ENCODE results near the gene PAX1.

Gene PAX1

GRCh38 chr20:21705575-21706260 lies at the start of gene PAX1:
Gene PAX1, plus strand, starts transcription at chr20:21705664. Its CDS starts 49 bp downstream, at chr20:21705713.
- no peak within 1 kb of the TSS for H3K4me3 ChIP-seq (ENCODE audit: low read depth in 1 of 2, low read length in 1 of 2)
- H3K36me3 ChIP-seq = no peaks in the 10 kb centered on the region
- TF ChIP-seq, protein P1, sequence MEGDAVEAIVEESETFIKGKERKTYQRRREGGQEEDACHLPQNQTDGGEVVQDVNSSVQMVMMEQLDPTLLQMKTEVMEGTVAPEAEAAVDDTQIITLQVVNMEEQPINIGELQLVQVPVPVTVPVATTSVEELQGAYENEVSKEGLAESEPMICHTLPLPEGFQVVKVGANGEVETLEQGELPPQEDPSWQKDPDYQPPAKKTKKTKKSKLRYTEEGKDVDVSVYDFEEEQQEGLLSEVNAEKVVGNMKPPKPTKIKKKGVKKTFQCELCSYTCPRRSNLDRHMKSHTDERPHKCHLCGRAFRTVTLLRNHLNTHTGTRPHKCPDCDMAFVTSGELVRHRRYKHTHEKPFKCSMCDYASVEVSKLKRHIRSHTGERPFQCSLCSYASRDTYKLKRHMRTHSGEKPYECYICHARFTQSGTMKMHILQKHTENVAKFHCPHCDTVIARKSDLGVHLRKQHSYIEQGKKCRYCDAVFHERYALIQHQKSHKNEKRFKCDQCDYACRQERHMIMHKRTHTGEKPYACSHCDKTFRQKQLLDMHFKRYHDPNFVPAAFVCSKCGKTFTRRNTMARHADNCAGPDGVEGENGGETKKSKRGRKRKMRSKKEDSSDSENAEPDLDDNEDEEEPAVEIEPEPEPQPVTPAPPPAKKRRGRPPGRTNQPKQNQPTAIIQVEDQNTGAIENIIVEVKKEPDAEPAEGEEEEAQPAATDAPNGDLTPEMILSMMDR (IDR thresholded peaks at IDR 0.05) = no peak
- no peaks in the 10 kb centered on the region for H3K4me1 ChIP-seq (ENCODE audit: control insufficient read depth in 1 of 2, insufficient read depth in 1 of 2, low read depth in 1 of 2, low read length in 1 of 2)
- H3K27ac ChIP-seq = no peak within 1 kb of the TSS
- H3K27me3 ChIP-seq = peaks cover 100% of the 10 kb centered on the region
- no peaks in the 10 kb centered on the region for H3K9me3 ChIP-seq

DNA sequence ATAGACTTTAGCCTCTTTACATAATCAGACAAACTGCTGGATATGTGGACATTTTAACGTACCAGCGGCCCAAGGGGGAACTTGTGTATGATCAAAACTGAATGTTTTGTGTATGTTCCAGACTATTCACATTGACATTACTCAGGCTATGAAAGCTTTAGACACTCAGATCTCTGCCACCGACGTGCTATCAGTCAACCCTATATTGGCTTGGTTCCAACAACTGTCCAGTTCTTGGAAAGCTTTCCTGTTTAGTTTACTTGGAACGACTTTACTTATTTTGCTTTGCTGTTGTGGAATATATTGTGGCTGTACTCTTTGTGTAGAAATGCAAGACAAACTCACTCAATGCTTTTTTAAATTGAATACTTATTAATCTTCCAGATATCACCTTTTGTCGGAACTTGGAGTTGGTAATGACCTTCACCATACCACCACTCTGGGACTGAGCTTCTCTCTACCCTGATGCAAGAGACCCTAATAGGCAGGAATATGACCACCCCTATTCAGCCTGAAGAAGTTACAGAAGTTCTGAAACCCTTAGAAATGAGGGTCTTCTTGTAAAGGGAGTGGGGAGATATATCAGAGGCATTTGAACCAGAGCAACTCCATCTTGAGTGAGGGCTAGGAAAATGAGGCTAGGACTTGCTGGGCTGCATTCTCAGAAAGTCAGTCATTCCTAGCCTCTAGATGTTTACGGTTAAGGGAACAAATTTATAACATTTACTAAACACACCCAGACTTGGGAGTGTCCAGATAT lies 49.0 kb upstream of the PAX1 start:
- Histone ChIP-seq H3K4me1 (ENCODE audit: control insufficient read depth in 1 of 2, insufficient read depth in 1 of 2, low read depth in 1 of 2, low read length in 1 of 2) (no peaks in the 10 kb centered on the region), H3K4me3 (ENCODE audit: low read depth in 1 of 2, low read length in 1 of 2) (no peak overlapping the region), H3K36me3 (no peaks in the 10 kb centered on the region), H3K27ac (no peak overlapping the region), H3K9me3 (no peaks in the 10 kb centered on the region), H3K27me3 (no peaks in the 10 kb centered on the region)
- TF ChIP-seq, protein P1 (IDR thresholded peaks at IDR 0.05) = no peak

- no peaks in the 10 kb centered on the region for H3K36me3 ChIP-seq
- no peaks in the 10 kb centered on the region for H3K4me1 ChIP-seq (ENCODE audit: control insufficient read depth in 1 of 2, insufficient read depth in 1 of 2, low read depth in 1 of 2, low read length in 1 of 2)
- no peaks in the 10 kb centered on the region for H3K9me3 ChIP-seq
- H3K27ac ChIP-seq = no peak overlapping the region
- TF ChIP-seq, protein P1 (IDR thresholded peaks at IDR 0.05) = no peak
- no peak overlapping the region for H3K4me3 ChIP-seq (ENCODE audit: low read depth in 1 of 2, low read length in 1 of 2)
- H3K27me3 ChIP-seq = no peaks in the 10 kb centered on the region
These were observed 43.9 kb upstream of the PAX1 start for GRCh38 chr20:21661488-21662055.

- no peaks in the 10 kb centered on the region for H3K36me3 ChIP-seq
- H3K27ac ChIP-seq = no peak overlapping the region
- H3K4me1 ChIP-seq (ENCODE audit: control insufficient read depth in 1 of 2, insufficient read depth in 1 of 2, low read depth in 1 of 2, low read length in 1 of 2) = no peaks in the 10 kb centered on the region
- H3K27me3 ChIP-seq = no peaks in the 10 kb centered on the region
- H3K4me3 ChIP-seq (ENCODE audit: low read depth in 1 of 2, low read length in 1 of 2) = no peak overlapping the region
- TF ChIP-seq, protein P1 (IDR thresholded peaks at IDR 0.05) = no peak
- H3K9me3 ChIP-seq = no peaks in the 10 kb centered on the region
These were observed 42.0 kb upstream of the PAX1 start for GRCh38 chr20:21663465-21663864.

GRCh38 chr20:21665687-21666446 lies 39.6 kb upstream of the PAX1 start:
- no peaks in the 10 kb centered on the region for H3K27me3 ChIP-seq
- no peak overlapping the region for H3K27ac ChIP-seq
- no peaks in the 10 kb centered on the region for H3K4me1 ChIP-seq (ENCODE audit: control insufficient read depth in 1 of 2, insufficient read depth in 1 of 2, low read depth in 1 of 2, low read length in 1 of 2)
- no peak overlapping the region for H3K4me3 ChIP-seq (ENCODE audit: low read depth in 1 of 2, low read length in 1 of 2)
- no peaks in the 10 kb centered on the region for H3K36me3 ChIP-seq
- TF ChIP-seq, protein P1 (IDR thresholded peaks at IDR 0.05) = no peak
- H3K9me3 ChIP-seq = no peaks in the 10 kb centered on the region
